Effector memory CD8-positive, alpha-beta T cell (primary cell): ENCODE measurements around the gene TLDC2.
"Not testable (repeated sequence)": the region's sequence is repeated elsewhere in the genome, so short reads cannot be mapped to it uniquely, and the experiment has no call there.

Source experiments
- ATAC-seq: fragments of 150-1000 bp; cut with Tn5 transposase; replicated peaks from 2 replicates; pipeline ENCODE4 v1.10.0; 2021; ENCODE audit warnings: mild to moderate bottlenecking, moderate library complexity
- DNase-seq, 3 experiments: peaks; one replicate each; pipeline ENCODE4 v3.0.0; 2021
- H3K27ac Mint-ChIP-seq, 2 donors: one replicate each; pipeline ENCODE4 v1.8.0; 2022; ENCODE audit warnings: mild to moderate bottlenecking in 2 of 2, mixed read lengths in 2 of 2, moderate library complexity in 2 of 2
- H3K27me3 Mint-ChIP-seq, 2 donors: one replicate each; pipeline ENCODE4 v1.8.0; 2022; ENCODE audit warnings: mixed read lengths in 2 of 2
- H3K36me3 Mint-ChIP-seq: one replicate; pipeline ENCODE4 v1.8.0; 2022; ENCODE audit warnings: mild to moderate bottlenecking, moderate library complexity, mixed read lengths; ENCODE audit not compliant: insufficient read depth
- H3K4me1 Mint-ChIP-seq, 2 donors: one replicate each; pipeline ENCODE4 v1.8.0; 2022; ENCODE audit warnings: low read depth in 2 of 2, mixed read lengths in 2 of 2
- H3K4me3 Mint-ChIP-seq, 2 donors: one replicate each; pipeline ENCODE4 v1.8.0; 2022; ENCODE audit warnings: mild to moderate bottlenecking in 2 of 2, mixed read lengths in 2 of 2, moderate library complexity in 2 of 2
- H3K9me3 Mint-ChIP-seq, 2 donors: one replicate each; pipeline ENCODE4 v1.8.0; 2022; ENCODE audit warnings: mixed read lengths in 2 of 2

TLDC2 gene

DNA sequence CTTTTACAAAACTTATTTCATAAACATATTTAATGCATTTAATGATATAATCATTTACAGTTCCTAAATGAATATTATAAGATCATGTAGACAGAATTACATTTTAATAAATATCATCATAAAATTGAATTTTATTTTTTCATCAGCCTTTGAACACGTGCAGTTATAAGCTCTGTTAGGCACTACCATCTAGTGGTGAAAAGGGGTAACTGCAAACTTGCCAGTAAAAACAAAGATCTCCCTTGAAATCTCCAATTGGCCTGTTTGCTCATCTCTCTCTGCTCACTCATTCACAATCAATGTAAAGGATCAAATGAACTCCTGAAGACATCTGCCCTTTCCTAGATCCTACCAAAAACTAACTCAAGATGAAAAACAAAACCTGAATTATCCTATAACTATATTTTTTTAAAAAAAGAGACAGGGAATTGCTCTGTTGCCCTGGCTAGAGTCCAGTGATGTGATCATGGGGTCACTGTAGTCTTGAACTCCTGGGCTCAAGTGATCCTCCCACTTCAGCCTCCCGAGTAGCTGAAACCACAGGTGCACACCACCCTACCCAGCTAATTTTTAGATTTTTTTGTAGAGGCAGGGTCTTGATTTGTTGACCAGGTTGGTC lies 43.9 kb downstream of the TLDC2 start:
- Mint-ChIP-seq H3K36me3 (peaks cover 99% of the 10 kb centered on the region), H3K9me3 (no peaks in the 10 kb centered on the region), H3K27ac (peak overlapping the region; percentile 71 to 80), H3K4me1 (peaks cover 3 to 17% of the 10 kb centered on the region in 2 donors), H3K27me3 (no peaks in the 10 kb centered on the region), H3K4me3 (no peak overlapping the region)
- DNase-seq: peak; percentile 38 to 46 (median 41)
- ATAC-seq: peak; percentile 66

DNA sequence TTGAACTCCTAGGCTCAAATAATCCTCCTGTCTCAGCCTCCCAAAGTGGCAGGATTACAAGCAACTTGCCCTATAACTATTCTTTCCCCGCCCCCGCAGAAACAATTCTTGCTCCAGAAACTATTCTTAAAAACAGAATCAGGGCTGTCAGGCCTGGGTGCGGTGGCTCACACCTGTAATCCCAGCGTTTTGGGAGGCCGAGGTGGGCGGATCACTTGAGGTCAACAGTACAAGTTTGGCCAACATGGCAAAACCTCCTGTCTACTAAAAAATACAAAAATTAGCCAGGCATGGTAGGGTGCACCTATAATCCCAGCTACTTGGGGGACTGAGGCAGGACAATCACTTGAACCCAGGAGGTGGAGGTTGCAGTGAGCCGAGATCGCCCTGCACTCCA lies 44.4 kb downstream of the TLDC2 start:
- DNase-seq (no peak), ATAC-seq (no peak)
- Mint-ChIP-seq H3K9me3 (no peaks in the 10 kb centered on the region), H3K36me3 (peaks cover 99% of the 10 kb centered on the region), H3K27me3 (no peaks in the 10 kb centered on the region), H3K4me3 (no peak overlapping the region), H3K27ac (peak overlapping the region in 1 of 2 donors; percentile 80), H3K4me1 (peaks cover 3 to 17% of the 10 kb centered on the region in 2 donors)

DNA sequence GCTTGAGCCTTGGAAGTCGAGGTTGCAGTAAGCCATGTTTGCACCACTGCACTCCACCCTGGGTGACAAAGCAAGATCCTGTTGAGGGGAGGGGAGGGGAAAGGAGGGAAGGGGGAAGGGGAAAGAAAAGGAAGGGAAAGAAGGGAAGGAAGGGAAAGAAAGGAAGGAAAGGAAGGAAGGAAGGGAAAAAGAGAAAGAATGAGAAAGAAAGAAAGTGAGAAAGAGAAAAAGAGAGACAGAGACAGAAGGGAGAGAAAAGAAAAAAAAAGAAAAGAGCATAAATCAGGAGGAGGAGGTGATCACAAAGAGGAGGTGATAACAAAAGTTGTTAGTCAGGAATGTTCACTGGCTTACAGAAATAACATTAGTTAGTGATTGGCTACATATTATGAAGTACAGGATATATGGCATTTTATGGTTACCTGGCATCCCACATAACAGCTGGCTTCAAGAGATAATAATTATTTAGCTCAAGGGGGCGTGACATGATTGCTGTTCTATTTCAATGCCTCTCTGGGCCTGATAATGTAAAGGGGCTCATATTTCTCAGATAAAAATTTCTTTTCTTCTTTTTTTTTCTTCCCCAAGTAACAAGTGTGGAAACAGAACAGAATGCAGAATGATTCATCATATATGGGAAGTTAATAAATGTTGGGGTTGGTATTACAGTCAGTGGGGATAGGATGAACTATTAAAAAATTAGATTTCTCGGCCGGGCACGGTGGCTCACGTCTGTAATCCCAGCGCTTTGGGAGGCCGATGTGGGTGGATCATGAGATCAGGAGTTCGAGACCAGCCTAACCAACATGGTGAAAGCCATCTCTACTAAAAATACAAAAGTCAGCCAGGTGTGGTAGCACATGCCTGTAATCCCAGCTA lies 48.5 kb downstream of the TLDC2 start:
- peak overlapping the region; percentile 67 to 80 for H3K27ac Mint-ChIP-seq
- no peak for DNase-seq
- no peak for ATAC-seq
- no peaks in the 10 kb centered on the region for H3K9me3 Mint-ChIP-seq
- H3K4me3 Mint-ChIP-seq: no peak overlapping the region
- H3K36me3 Mint-ChIP-seq: peaks cover 97% of the 10 kb centered on the region
- peaks cover 6 to 31% of the 10 kb centered on the region in 2 donors for H3K4me1 Mint-ChIP-seq
- H3K27me3 Mint-ChIP-seq: no peaks in the 10 kb centered on the region

DNA sequence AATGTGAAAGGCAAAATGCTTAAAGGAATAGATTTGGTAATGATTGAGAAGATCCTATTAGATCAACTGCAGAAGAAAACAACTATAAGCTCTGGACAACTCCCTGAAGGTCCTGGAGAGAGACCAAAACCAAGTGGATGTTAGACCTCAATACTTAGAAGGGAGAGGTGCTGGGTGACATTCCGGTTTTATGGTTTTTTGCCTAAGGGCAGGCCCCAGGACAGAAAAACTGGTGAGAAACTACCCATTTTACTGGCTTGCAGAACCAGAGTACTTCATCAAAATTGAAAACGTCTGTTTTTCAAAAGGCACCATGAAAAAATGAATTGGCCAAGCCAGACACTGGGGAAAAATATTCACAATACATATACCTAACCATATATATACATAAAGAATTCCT lies 49.3 kb downstream of the TLDC2 start:
- H3K4me1 Mint-ChIP-seq: peaks cover 7 to 34% of the 10 kb centered on the region in 2 donors
- H3K27me3 Mint-ChIP-seq: no peaks in the 10 kb centered on the region
- no peak overlapping the region for H3K4me3 Mint-ChIP-seq
- H3K36me3 Mint-ChIP-seq: peaks cover 97% of the 10 kb centered on the region
- peak overlapping the region; percentile 67 to 80 for H3K27ac Mint-ChIP-seq
- DNase-seq: no peak
- H3K9me3 Mint-ChIP-seq: no peaks in the 10 kb centered on the region
- no peak for ATAC-seq

DNA sequence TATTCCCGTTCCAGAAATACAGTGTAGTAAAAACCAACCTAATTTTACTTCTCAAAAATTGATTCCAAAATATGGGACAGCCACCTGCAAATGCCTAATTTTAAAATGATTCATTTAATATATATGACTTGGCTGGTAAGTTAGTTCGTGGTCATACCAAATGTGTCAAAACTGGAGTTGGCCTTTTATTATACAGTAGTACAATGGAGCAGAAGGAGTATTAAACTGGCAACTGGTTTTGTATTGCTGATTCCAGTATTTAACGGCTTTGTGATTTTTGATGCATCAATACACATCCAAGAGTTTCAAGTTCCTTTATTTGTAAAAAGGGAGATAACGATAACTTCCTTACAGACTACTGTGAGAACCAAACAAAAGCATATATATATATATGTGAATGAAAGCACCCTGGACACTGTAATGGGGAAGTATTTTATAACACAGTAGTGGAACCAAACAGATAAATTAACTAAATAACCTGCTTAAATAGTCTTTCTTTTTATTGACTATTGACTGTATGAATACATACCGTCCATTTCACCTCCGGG lies 50.8 kb downstream of the TLDC2 start:
- ATAC-seq (no peak), DNase-seq (no peak)
- Mint-ChIP-seq H3K9me3 (no peaks in the 10 kb centered on the region), H3K4me3 (no peak overlapping the region), H3K36me3 (peaks cover 97% of the 10 kb centered on the region), H3K27ac (peak overlapping the region in 1 of 2 donors; percentile 67), H3K4me1 (peaks cover 17 to 47% of the 10 kb centered on the region in 2 donors), H3K27me3 (no peaks in the 10 kb centered on the region)

DNA sequence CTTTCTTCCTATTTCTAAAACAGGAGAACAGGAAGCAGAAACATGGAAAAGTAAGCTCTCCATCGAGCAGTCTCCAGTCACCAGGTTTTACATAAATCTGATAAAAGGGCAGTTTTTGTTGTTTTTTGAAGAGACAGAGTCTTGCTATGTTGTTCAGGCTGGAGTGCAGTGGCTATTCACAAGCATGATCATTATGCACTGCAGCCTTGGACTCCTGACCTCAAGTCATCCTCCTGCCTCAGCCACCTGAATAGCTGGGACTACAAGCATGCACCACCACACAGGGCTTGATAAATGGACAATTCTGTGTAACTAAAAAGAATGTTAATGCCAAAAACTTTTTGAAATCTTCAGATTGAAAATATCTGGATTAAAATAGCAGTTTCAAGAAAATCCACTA lies 51.8 kb downstream of the TLDC2 start:
- Mint-ChIP-seq H3K36me3 (peaks cover 97% of the 10 kb centered on the region), H3K27ac (peak overlapping the region; percentile 89 to 97), H3K4me3 (no peak overlapping the region), H3K4me1 (peaks cover 19 to 56% of the 10 kb centered on the region in 2 donors), H3K9me3 (no peaks in the 10 kb centered on the region), H3K27me3 (no peaks in the 10 kb centered on the region)
- DNase-seq (no peak), ATAC-seq (no peak)

DNA sequence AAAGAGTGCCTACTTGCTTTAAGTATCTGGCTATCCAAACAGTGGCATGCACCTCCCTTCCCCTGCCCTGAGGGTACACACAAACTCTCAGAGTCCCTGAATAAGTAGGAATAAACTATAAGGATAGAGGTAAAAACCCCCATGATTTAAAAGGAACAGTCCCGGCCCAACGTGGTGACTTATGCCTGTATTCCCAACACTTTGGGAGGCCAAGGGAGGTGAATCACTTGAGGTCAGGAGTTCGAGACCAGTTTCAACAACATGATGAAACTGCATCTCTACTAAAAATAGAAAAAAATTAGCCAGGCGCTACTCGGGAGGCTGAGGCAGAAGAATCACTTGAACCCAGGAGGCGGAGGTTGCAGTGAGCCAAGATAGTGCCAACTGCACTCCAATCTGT lies 53.4 kb downstream of the TLDC2 start:
- peaks cover 18 to 53% of the 10 kb centered on the region in 2 donors for H3K4me1 Mint-ChIP-seq
- H3K27ac Mint-ChIP-seq: peak overlapping the region; percentile 89 to 97
- no peaks in the 10 kb centered on the region for H3K9me3 Mint-ChIP-seq
- H3K27me3 Mint-ChIP-seq: no peaks in the 10 kb centered on the region
- H3K4me3 Mint-ChIP-seq: peak overlapping the region in 1 of 2 donors; percentile 80
- DNase-seq: no peak
- H3K36me3 Mint-ChIP-seq: peaks cover 98% of the 10 kb centered on the region
- no peak for ATAC-seq

DNA sequence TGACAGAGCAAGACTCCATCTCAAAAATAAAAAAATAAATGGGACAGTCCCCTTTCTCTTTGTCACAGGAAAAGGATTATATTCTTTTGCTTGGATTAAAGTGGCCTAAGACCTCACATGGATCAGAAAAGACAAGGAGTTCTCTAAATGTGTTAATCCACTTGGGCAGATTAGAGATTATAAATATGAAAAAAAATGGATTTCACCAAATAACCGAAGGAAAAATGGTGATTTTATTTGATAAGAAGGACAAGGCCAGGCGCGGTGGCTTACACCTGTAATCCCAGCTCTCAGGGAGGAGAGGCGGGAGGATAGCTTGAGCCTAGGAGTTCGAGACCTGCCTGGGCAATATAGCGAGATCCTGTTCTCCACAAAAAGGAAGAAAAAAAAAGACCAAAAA lies 53.8 kb downstream of the TLDC2 start:
- Mint-ChIP-seq H3K27ac (peak overlapping the region; percentile 89 to 97), H3K27me3 (no peaks in the 10 kb centered on the region), H3K4me1 (peaks cover 18 to 51% of the 10 kb centered on the region in 2 donors), H3K9me3 (no peaks in the 10 kb centered on the region), H3K36me3 (peaks cover 98% of the 10 kb centered on the region), H3K4me3 (peak overlapping the region; percentile 61 to 80)
- ATAC-seq (no peak), DNase-seq (no peak)

DNA sequence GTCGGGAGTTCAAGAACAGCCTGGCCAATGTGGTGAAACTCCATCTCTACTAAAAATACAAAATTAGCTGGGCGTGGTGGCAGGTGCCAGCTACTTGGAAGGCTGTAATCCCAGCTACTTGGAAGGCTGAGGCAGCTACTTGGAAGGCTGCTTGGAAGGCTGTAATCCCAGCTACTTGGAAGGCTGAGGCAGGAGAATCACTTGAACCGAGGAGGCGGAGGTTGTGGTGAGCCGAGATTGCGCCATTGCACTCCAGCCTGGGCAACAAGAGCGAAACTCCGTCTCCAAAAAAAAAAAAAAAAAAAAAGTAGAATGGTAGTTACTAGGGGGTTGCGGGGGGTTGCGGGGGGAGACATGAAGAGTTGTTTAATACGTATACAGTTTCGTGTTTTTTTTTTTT lies 56.1 kb downstream of the TLDC2 start:
- DNase-seq, ATAC-seq, H3K9me3 Mint-ChIP-seq, H3K27me3 Mint-ChIP-seq: not testable (repeated sequence)
- Mint-ChIP-seq H3K27ac (peak overlapping the region; percentile 89 to 97), H3K4me3 (peak overlapping the region in 1 of 2 donors; percentile 80), H3K4me1 (peaks cover 17 to 62% of the 10 kb centered on the region in 2 donors), H3K36me3 (peaks cover 100% of the 10 kb centered on the region)

DNA sequence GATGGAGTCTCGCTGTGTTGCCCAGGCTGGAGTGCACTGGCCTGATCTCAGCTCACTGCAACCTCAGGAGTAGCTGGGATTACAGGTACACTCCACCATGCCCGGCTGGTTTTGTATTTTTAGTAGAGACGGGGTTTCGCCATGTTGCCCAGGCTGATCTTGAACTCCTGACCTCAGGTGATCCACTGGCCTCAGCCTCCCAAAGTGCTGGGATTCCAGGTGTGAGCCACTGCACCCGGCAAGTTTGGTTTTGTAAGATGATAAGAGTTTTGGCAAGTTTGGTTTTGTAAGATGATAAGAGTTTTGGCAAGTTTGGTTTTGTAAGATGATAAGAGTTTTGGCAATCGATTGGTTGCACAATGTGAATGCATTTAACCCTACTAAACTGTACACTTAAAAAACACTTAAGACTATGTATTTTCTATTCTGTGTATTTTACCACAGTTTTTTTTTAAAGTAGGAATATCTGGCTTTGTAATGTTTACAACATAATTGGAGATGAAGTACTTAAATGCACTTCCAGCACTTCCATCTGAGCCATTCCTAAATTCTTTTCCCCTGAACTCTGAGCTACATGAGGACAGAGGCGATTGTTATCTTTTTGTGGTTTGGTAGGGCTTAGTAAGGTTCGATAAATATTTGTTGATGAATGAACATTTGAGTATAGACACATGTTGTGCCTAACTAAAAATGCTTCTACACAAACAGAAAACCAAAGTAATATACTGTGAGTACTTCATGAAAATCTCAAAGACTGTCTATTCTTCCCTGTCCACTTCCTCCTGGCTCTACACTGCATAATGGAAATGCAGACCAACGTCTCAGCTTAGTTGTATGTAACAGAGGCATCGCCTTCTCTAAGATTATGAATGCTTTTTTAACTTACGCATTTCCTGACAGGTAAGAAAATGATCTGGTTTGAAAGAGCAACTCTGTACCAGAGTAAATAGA lies 56.8 kb downstream of the TLDC2 start:
- H3K4me3 Mint-ChIP-seq: peak overlapping the region in 1 of 2 donors; percentile 15
- no peaks in the 10 kb centered on the region for H3K9me3 Mint-ChIP-seq
- peaks cover 21 to 66% of the 10 kb centered on the region in 2 donors for H3K4me1 Mint-ChIP-seq
- H3K27ac Mint-ChIP-seq: peak overlapping the region; percentile 89 to 97
- DNase-seq (no peak), ATAC-seq (no peak)
- H3K27me3 Mint-ChIP-seq: no peaks in the 10 kb centered on the region
- H3K36me3 Mint-ChIP-seq: peaks cover 100% of the 10 kb centered on the region

DNA sequence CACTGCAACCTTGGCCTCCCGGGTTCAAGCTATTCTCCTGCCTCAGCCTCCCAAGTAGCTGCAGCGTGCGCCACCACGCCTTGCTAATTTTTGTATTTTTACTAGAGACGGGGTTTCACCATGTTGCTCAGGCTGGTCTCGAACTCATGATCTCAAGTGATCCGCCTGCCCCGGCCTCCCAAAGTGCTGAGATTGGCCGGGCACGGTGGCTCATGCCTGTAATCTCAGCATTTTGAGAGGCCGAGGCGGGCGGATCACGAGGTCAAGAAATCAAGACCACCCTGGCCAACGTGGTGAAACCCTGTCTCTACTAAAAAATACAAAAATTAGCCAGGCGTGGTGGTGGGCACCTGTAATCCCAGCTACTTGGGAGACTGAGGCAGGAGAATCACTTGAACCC lies 57.6 kb downstream of the TLDC2 start:
- Mint-ChIP-seq H3K36me3 (peaks cover 100% of the 10 kb centered on the region), H3K4me1 (peaks cover 21 to 65% of the 10 kb centered on the region in 2 donors)
- H3K9me3 Mint-ChIP-seq, H3K4me3 Mint-ChIP-seq, H3K27me3 Mint-ChIP-seq, ATAC-seq, H3K27ac Mint-ChIP-seq, DNase-seq: not testable (repeated sequence)

DNA sequence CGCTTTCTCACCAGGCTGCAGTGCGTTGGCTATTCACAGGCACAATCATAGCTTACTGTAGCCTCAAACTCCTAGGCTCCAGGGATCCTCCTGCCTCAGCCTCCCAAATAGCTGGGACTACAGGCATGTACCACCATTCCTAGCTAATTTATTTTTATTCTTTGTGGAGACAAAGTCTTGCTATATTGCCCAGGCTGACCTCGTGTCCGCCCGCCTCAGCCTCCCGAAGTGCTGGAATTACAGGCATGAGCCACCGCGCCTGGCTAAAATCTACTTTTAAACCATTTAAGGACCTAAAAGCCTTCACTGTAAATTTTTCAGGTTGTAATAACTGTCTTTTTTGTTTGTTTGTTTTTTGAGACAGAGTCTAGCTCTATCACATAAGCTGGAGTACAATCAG lies 60.4 kb downstream of the TLDC2 start:
- ATAC-seq (no peak), DNase-seq (no peak)
- H3K4me1 Mint-ChIP-seq: peaks cover 21 to 63% of the 10 kb centered on the region in 2 donors
- peak overlapping the region in 1 of 2 donors; percentile 74 for H3K27ac Mint-ChIP-seq
- H3K36me3 Mint-ChIP-seq: peaks cover 91% of the 10 kb centered on the region
- peak overlapping the region; percentile 41 to 58 for H3K4me3 Mint-ChIP-seq
- H3K9me3 Mint-ChIP-seq: no peaks in the 10 kb centered on the region
- H3K27me3 Mint-ChIP-seq: no peaks in the 10 kb centered on the region
